ENCODE measurements around the gene SMYD2.

GRCh38 chr1:214296860-214297745 is 16.1 kb downstream of the SMYD2 start:
- TF ChIP-seq POLR2AphosphoS5 (IDR thresholded peaks at IDR 0.05) (no peak), CTCF (IDR thresholded peaks at IDR 0.05; ENCODE audit: poor library complexity, severe bottlenecking) (no peak), RAD21 (conservative IDR thresholded peaks at IDR 0.05) (no peak), REST (IDR thresholded peaks at IDR 0.05; ENCODE audit: borderline replicate concordance) (no peak), EP300 (conservative IDR thresholded peaks at IDR 0.05; ENCODE audit: poor library complexity, severe bottlenecking) (no peak), EZH2 (IDR thresholded peaks at IDR 0.05; ENCODE audit: borderline replicate concordance, insufficient read depth, low read length, poor library complexity, severe bottlenecking) (no peak), MXI1 (conservative IDR thresholded peaks at IDR 0.05; ENCODE audit: poor library complexity, severe bottlenecking) (no peak)

Data from neural cell (in vitro differentiated cells).